ENCODE measurements around the gene NRTN. TPM values are rescaled to one million over a fixed set of nuclear protein-coding genes. Genes with fewer than 3 reads are reported as not detected.

Gene NRTN
- total and polyA plus RNA-seq, 2 experiments from 2014 or later, result 4.0 to 5.5 TPM

DNA sequence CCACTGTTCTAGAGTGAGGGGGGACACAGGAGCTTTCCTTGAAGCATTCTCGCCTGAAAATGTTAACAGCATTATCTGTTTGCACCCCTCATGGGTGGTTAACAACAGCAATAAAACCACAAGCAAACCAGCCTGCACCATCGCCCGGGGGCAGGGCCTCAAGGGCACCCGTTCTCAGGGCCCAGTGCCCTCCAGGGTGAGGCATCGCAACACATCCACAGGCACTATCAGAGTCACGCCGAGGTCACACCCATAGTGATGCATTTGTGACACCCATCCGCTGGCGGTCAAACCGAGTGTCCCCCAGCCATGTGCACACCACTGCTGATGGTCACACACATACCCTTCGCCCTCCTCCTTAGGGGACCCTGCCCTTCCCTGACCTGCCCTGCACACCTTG lies 60.9 kb downstream of the NRTN start (continued):
- TF ChIP-seq, protein P1, sequence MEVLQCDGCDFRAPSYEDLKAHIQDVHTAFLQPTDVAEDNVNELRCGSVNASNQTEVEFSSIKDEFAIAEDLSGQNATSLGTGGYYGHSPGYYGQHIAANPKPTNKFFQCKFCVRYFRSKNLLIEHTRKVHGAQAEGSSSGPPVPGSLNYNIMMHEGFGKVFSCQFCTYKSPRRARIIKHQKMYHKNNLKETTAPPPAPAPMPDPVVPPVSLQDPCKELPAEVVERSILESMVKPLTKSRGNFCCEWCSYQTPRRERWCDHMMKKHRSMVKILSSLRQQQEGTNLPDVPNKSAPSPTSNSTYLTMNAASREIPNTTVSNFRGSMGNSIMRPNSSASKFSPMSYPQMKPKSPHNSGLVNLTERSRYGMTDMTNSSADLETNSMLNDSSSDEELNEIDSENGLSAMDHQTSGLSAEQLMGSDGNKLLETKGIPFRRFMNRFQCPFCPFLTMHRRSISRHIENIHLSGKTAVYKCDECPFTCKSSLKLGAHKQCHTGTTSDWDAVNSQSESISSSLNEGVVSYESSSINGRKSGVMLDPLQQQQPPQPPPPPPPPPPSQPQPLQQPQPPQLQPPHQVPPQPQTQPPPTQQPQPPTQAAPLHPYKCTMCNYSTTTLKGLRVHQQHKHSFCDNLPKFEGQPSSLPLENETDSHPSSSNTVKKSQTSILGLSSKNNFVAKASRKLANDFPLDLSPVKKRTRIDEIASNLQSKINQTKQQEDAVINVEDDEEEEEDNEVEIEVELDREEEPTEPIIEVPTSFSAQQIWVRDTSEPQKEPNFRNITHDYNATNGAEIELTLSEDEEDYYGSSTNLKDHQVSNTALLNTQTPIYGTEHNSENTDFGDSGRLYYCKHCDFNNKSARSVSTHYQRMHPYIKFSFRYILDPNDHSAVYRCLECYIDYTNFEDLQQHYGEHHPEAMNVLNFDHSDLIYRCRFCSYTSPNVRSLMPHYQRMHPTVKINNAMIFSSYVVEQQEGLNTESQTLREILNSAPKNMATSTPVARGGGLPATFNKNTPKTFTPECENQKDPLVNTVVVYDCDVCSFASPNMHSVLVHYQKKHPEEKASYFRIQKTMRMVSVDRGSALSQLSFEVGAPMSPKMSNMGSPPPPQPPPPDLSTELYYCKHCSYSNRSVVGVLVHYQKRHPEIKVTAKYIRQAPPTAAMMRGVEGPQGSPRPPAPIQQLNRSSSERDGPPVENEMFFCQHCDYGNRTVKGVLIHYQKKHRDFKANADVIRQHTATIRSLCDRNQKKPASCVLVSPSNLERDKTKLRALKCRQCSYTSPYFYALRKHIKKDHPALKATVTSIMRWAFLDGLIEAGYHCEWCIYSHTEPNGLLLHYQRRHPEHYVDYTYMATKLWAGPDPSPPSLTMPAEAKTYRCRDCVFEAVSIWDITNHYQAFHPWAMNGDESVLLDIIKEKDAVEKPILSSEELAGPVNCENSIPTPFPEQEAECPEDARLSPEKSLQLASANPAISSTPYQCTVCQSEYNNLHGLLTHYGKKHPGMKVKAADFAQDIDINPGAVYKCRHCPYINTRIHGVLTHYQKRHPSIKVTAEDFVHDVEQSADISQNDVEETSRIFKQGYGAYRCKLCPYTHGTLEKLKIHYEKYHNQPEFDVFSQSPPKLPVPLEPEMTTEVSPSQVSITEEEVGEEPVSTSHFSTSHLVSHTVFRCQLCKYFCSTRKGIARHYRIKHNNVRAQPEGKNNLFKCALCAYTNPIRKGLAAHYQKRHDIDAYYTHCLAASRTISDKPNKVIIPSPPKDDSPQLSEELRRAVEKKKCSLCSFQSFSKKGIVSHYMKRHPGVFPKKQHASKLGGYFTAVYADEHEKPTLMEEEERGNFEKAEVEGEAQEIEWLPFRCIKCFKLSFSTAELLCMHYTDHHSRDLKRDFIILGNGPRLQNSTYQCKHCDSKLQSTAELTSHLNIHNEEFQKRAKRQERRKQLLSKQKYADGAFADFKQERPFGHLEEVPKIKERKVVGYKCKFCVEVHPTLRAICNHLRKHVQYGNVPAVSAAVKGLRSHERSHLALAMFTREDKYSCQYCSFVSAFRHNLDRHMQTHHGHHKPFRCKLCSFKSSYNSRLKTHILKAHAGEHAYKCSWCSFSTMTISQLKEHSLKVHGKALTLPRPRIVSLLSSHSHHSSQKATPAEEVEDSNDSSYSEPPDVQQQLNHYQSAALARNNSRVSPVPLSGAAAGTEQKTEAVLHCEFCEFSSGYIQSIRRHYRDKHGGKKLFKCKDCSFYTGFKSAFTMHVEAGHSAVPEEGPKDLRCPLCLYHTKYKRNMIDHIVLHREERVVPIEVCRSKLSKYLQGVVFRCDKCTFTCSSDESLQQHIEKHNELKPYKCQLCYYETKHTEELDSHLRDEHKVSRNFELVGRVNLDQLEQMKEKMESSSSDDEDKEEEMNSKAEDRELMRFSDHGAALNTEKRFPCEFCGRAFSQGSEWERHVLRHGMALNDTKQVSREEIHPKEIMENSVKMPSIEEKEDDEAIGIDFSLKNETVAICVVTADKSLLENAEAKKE (CRISPR knock-in tag; IDR thresholded peaks at IDR 0.05), result no peak
- no peak for TF ChIP-seq JUNB (IDR thresholded peaks at IDR 0.05; ENCODE audit: unreplicated experiment)
- TF ChIP-seq, protein P2, sequence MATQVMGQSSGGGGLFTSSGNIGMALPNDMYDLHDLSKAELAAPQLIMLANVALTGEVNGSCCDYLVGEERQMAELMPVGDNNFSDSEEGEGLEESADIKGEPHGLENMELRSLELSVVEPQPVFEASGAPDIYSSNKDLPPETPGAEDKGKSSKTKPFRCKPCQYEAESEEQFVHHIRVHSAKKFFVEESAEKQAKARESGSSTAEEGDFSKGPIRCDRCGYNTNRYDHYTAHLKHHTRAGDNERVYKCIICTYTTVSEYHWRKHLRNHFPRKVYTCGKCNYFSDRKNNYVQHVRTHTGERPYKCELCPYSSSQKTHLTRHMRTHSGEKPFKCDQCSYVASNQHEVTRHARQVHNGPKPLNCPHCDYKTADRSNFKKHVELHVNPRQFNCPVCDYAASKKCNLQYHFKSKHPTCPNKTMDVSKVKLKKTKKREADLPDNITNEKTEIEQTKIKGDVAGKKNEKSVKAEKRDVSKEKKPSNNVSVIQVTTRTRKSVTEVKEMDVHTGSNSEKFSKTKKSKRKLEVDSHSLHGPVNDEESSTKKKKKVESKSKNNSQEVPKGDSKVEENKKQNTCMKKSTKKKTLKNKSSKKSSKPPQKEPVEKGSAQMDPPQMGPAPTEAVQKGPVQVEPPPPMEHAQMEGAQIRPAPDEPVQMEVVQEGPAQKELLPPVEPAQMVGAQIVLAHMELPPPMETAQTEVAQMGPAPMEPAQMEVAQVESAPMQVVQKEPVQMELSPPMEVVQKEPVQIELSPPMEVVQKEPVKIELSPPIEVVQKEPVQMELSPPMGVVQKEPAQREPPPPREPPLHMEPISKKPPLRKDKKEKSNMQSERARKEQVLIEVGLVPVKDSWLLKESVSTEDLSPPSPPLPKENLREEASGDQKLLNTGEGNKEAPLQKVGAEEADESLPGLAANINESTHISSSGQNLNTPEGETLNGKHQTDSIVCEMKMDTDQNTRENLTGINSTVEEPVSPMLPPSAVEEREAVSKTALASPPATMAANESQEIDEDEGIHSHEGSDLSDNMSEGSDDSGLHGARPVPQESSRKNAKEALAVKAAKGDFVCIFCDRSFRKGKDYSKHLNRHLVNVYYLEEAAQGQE (IDR thresholded peaks at IDR 0.05; ENCODE audit: unreplicated experiment), result no peak
- TF ChIP-seq, protein P3, sequence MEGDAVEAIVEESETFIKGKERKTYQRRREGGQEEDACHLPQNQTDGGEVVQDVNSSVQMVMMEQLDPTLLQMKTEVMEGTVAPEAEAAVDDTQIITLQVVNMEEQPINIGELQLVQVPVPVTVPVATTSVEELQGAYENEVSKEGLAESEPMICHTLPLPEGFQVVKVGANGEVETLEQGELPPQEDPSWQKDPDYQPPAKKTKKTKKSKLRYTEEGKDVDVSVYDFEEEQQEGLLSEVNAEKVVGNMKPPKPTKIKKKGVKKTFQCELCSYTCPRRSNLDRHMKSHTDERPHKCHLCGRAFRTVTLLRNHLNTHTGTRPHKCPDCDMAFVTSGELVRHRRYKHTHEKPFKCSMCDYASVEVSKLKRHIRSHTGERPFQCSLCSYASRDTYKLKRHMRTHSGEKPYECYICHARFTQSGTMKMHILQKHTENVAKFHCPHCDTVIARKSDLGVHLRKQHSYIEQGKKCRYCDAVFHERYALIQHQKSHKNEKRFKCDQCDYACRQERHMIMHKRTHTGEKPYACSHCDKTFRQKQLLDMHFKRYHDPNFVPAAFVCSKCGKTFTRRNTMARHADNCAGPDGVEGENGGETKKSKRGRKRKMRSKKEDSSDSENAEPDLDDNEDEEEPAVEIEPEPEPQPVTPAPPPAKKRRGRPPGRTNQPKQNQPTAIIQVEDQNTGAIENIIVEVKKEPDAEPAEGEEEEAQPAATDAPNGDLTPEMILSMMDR (conservative IDR thresholded peaks at IDR 0.05; ENCODE audit: low read depth in 2 of 2), result no peak
- no peak for TF ChIP-seq EZH2phosphoT487 (IDR thresholded peaks at IDR 0.05; ENCODE audit: unreplicated experiment)
- TF ChIP-seq, protein P4, sequence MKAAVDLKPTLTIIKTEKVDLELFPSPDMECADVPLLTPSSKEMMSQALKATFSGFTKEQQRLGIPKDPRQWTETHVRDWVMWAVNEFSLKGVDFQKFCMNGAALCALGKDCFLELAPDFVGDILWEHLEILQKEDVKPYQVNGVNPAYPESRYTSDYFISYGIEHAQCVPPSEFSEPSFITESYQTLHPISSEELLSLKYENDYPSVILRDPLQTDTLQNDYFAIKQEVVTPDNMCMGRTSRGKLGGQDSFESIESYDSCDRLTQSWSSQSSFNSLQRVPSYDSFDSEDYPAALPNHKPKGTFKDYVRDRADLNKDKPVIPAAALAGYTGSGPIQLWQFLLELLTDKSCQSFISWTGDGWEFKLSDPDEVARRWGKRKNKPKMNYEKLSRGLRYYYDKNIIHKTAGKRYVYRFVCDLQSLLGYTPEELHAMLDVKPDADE (IDR thresholded peaks at IDR 0.05), result no peak
- TF ChIP-seq STAT1 (IDR thresholded peaks at IDR 0.05; ENCODE audit: unreplicated experiment), result no peak
